Loucy (cell line): Measurements from ENCODE around the gene CLEC16A.

Source experiments
- H2AFZ ChIP-seq: fragments of 200-600 bp; sonication (generic); 2 replicates; pipeline ENCODE4 v1.6.0; 2016; ENCODE audit warnings: antibody characterized with exemption, mild to moderate bottlenecking, low read length, moderate library complexity
- H3F3A ChIP-seq: fragments of 200-600 bp; 2 replicates; pipeline ENCODE4 v1.6.0; 2016; ENCODE audit warnings: antibody characterized with exemption, low read depth, mild to moderate bottlenecking
- H3K27me3 ChIP-seq: fragments of 200-600 bp; sonication (generic); 2 replicates; pipeline ENCODE4 v1.6.1; 2014; ENCODE audit warnings: low read length, mild to moderate bottlenecking; ENCODE audit not compliant: insufficient read depth, poor library complexity, severe bottlenecking
- H3K36me3 ChIP-seq: fragments of 200-600 bp; sonication (generic); 2 replicates; pipeline ENCODE4 v1.6.1; 2016; ENCODE audit warnings: low read length; ENCODE audit not compliant: insufficient read depth
- H3K4me1 ChIP-seq: fragments of 200-600 bp; sonication (generic); 2 replicates; pipeline ENCODE4 v1.5.1; 2014; ENCODE audit warnings: low read length, mild to moderate bottlenecking; ENCODE audit not compliant: insufficient read depth, poor library complexity, severe bottlenecking
- H3K4me2 ChIP-seq: fragments of 200-600 bp; sonication (generic); 2 replicates; pipeline ENCODE4 v1.6.0; 2014; ENCODE audit warnings: antibody characterized with exemption, low read length, low read depth, mild to moderate bottlenecking; ENCODE audit not compliant: poor library complexity, severe bottlenecking
- H3K4me3 ChIP-seq: fragments of 200-600 bp; sonication (generic); 2 replicates; pipeline ENCODE4 v1.5.1; 2014; ENCODE audit warnings: low read length, mild to moderate bottlenecking, mixed read lengths; ENCODE audit not compliant: poor library complexity, severe bottlenecking
- H3K79me2 ChIP-seq: fragments of 200-600 bp; sonication (generic); 2 replicates; pipeline ENCODE4 v1.6.1; 2014; ENCODE audit warnings: low read length; ENCODE audit not compliant: insufficient read depth
- H3K9ac ChIP-seq: fragments of 200-600 bp; sonication (generic); 2 replicates; pipeline ENCODE4 v1.6.0; 2014; ENCODE audit warnings: mild to moderate bottlenecking, low read depth, low read length, moderate library complexity; ENCODE audit not compliant: poor library complexity, severe bottlenecking
- H3K9me2 ChIP-seq: fragments of 200-600 bp; sonication (generic); replicated peaks from 2 replicates; pipeline ENCODE4 v1.6.1; 2016; ENCODE audit warnings: low read depth, low read length, mixed read lengths
- H3K9me3 ChIP-seq: fragments of 200-600 bp; sonication (generic); 2 replicates; pipeline ENCODE4 v1.6.1; 2014; ENCODE audit warnings: mild to moderate bottlenecking, antibody characterized with exemption, low read length, low read depth; ENCODE audit not compliant: insufficient read depth
- H4K20me1 ChIP-seq: fragments of 200-600 bp; sonication (generic); 2 replicates; pipeline ENCODE4 v1.6.0; 2014; ENCODE audit warnings: antibody characterized with exemption, low read length, mild to moderate bottlenecking; ENCODE audit not compliant: insufficient read depth, poor library complexity, severe bottlenecking
- CTCF ChIP-seq: fragments of 200-600 bp; sonication (generic); conservative IDR thresholded peaks from 2 replicates; pipeline ENCODE4 v1.5.1; 2014; ENCODE audit warnings: mild to moderate bottlenecking, antibody characterized with exemption, low read length
- EZH2phosphoT487 ChIP-seq: fragments of 200-600 bp; IDR thresholded peaks from 2 replicates; pipeline ENCODE4 v1.6.1; 2018; ENCODE audit warnings: antibody characterized with exemption, mild to moderate bottlenecking, moderate library complexity, borderline replicate concordance

The CLEC16A gene

GRCh38 chr16:11174141-11174540, 229.8 kb downstream of the CLEC16A start:
- H3K79me2 ChIP-seq: no peaks in the 10 kb centered on the region
- no peaks in the 10 kb centered on the region for H3K9me3 ChIP-seq
- H3K36me3 ChIP-seq: no peaks in the 10 kb centered on the region
- H4K20me1 ChIP-seq: no peaks in the 10 kb centered on the region
- no peak for TF ChIP-seq CTCF
- TF ChIP-seq EZH2phosphoT487: no peak
- H3F3A ChIP-seq: no peaks in the 10 kb centered on the region
- no peak overlapping the region for H2AFZ ChIP-seq
- H3K9ac ChIP-seq: no peak overlapping the region
- H3K27me3 ChIP-seq: no peaks in the 10 kb centered on the region
- no peak overlapping the region for H3K4me2 ChIP-seq
- no peaks in the 10 kb centered on the region for H3K4me1 ChIP-seq
- no peak overlapping the region for H3K4me3 ChIP-seq
- no peaks in the 10 kb centered on the region for H3K9me2 ChIP-seq

GRCh38 chr16:11175106-11175786, 230.9 kb downstream of the CLEC16A start:
- Histone ChIP-seq H3K9me2 (no peaks in the 10 kb centered on the region), H3K9me3 (no peaks in the 10 kb centered on the region), H3K4me2 (no peak overlapping the region), H3K79me2 (no peaks in the 10 kb centered on the region), H3K27me3 (no peaks in the 10 kb centered on the region), H4K20me1 (no peaks in the 10 kb centered on the region), H3K4me1 (no peaks in the 10 kb centered on the region), H3K36me3 (no peaks in the 10 kb centered on the region), H3F3A (no peaks in the 10 kb centered on the region), H3K9ac (no peak overlapping the region), H2AFZ (no peak overlapping the region), H3K4me3 (no peak overlapping the region)
- no peak for TF ChIP-seq CTCF
- no peak for TF ChIP-seq EZH2phosphoT487

- Histone ChIP-seq H3K79me2 (no peaks in the 10 kb centered on the region), H3K4me2 (no peak overlapping the region), H3F3A (no peaks in the 10 kb centered on the region), H4K20me1 (no peaks in the 10 kb centered on the region), H3K9ac (no peak overlapping the region), H3K4me3 (no peak overlapping the region), H2AFZ (no peak overlapping the region), H3K4me1 (no peaks in the 10 kb centered on the region), H3K27me3 (no peaks in the 10 kb centered on the region), H3K9me3 (no peaks in the 10 kb centered on the region), H3K9me2 (no peaks in the 10 kb centered on the region), H3K36me3 (no peaks in the 10 kb centered on the region)
- TF ChIP-seq EZH2phosphoT487 (no peak), CTCF (no peak)
These were observed 231.5 kb downstream of the CLEC16A start for GRCh38 chr16:11175787-11176341.
